ENCODE results near the gene C20orf144.

The C20orf144 gene

GRCh38 chr20:33654680-33655161 is 7.4 kb upstream of the C20orf144 start:
- TF ChIP-seq CTCF (IDR thresholded peaks at IDR 0.05; ENCODE audit: control insufficient read depth, extremely low read depth, insufficient read depth), result no peak

GRCh38 chr20:33655164-33655563 is 7.0 kb upstream of the C20orf144 start:
- DNase-seq (ENCODE audit: low read depth), result no peak
- H3K4me3 ChIP-seq (ENCODE audit: low read depth, low read length), result no peak overlapping the region
- no peak for TF ChIP-seq CTCF (IDR thresholded peaks at IDR 0.05; ENCODE audit: control insufficient read depth, extremely low read depth, insufficient read depth)

More at GRCh38 chr20:33654680-33655161, 7.4 kb upstream of the C20orf144 start:
- H3K4me3 ChIP-seq (ENCODE audit: low read depth, low read length), result no peak overlapping the region
- no peak for DNase-seq (ENCODE audit: low read depth)

- no peak for DNase-seq (ENCODE audit: low read depth)
- no peak for TF ChIP-seq CTCF (IDR thresholded peaks at IDR 0.05; ENCODE audit: control insufficient read depth, extremely low read depth, insufficient read depth)
- no peak overlapping the region for H3K4me3 ChIP-seq (ENCODE audit: low read depth, low read length)
Measured at GRCh38 chr20:33656010-33656782, 5.9 kb upstream of the C20orf144 start.

- DNase-seq (ENCODE audit: low read depth), result no peak
- no peak for TF ChIP-seq CTCF (IDR thresholded peaks at IDR 0.05; ENCODE audit: control insufficient read depth, extremely low read depth, insufficient read depth)
- H3K4me3 ChIP-seq (ENCODE audit: low read depth, low read length), result no peak overlapping the region
Measured at GRCh38 chr20:33656783-33657703, 5.1 kb upstream of the C20orf144 start.

GRCh38 chr20:33657704-33658095 is 4.4 kb upstream of the C20orf144 start:
- DNase-seq (ENCODE audit: low read depth), result no peak
- H3K4me3 ChIP-seq (ENCODE audit: low read depth, low read length), result no peak overlapping the region
- TF ChIP-seq CTCF (IDR thresholded peaks at IDR 0.05; ENCODE audit: control insufficient read depth, extremely low read depth, insufficient read depth), result no peak

- TF ChIP-seq CTCF (IDR thresholded peaks at IDR 0.05; ENCODE audit: control insufficient read depth, extremely low read depth, insufficient read depth), result no peak
- no peak for DNase-seq (ENCODE audit: low read depth)
- H3K4me3 ChIP-seq (ENCODE audit: low read depth, low read length), result no peak overlapping the region
Measured at GRCh38 chr20:33658510-33658909, 3.6 kb upstream of the C20orf144 start.
